MV-4-11 (cell line): Measurements from ENCODE around the gene MED23.
A peak's percentile ranks its signal among the peaks of the same experiment; 100 is the strongest.

Source experiments
- DNase-seq: peaks from one replicate; lab custom pipeline; 2025; lab: John Stamatoyannopoulos, UW

MED23 gene

GRCh38 chr6:131627724-131628682 is at the start of gene MED23:
Gene MED23 (minus strand): TSS chr6:131628242. CDS start chr6:131628049, 193 bp downstream.
- peak; percentile 91 for DNase-seq

- DNase-seq = no peak
Observed at GRCh38 chr6:131673184-131673583, 45.1 kb upstream of the MED23 start.

GRCh38 chr6:131669891-131670290 is 41.8 kb upstream of the MED23 start:
- no peak for DNase-seq

DNA sequence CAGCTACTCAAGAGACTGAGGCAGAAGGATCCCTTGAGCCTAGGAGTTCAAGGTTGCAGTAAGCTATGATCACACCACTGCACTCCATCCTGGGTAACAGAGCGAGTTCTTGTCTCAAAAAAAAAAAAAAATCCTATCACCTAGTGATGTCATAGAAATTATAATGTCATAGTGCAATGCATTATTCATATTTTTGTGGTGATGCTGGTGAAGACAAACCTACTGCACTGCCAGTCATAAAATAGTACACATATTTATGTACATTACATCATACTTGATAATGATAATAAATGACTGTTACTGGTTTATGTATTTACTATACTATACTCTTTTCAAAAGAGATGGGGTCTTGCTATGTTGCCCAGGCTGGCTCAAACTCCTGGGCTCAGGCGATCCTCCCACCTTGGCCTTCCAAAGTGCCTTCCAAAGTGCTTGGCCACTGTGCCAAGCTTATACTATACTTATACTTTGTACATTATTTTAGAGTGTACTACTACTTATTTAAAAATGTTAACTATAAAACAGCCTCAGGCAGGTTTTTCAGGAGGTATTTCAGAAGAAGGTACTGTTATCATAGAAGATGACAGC is 35.6 kb upstream of the MED23 start:
- DNase-seq = no peak

- DNase-seq = peak; percentile 81
Observed at GRCh38 chr6:131660195-131660594, 32.2 kb upstream of the MED23 start.

GRCh38 chr6:131658287-131658686 is 30.2 kb upstream of the MED23 start:
- no peak for DNase-seq

GRCh38 chr6:131657630-131658111 is 29.6 kb upstream of the MED23 start:
- DNase-seq = peak; percentile 59

DNA sequence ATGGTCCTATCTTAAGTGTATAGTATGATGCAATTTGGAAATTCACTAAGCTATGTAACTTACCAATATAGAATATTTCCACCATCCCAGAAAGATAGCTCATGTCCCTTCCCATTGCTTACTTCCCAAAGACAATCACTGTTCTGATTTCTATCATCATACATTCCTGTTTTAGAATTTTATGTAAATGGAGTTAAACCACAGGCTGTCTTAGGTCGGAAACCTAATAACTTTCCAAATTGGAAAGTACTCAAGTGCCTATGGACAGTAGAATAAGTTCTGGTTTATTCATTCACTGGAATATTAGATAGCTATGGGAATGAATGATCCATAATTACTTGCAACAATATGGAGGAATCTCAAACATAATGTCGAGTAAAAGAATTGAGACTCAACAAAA is 29.2 kb upstream of the MED23 start:
- DNase-seq = no peak

DNA sequence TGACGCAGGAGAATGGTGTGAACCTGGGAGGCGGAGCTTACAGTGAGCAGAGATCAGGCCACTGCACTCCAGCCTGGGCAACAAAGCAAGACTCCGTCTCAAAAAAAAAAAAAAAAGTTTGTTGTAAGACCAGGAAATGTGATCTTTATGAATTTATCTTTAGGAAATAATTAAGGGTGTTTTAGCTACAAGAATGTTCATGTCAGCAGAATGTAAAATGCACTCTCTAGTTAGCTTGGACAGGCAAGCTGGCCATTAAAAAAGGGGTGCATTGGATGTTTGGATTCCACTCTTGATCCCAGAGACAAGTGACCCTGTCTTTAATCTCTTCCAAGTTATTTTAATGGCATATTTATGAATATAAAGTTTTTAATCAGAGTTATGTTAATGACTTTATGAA is 28.6 kb upstream of the MED23 start:
- DNase-seq = no peak

DNA sequence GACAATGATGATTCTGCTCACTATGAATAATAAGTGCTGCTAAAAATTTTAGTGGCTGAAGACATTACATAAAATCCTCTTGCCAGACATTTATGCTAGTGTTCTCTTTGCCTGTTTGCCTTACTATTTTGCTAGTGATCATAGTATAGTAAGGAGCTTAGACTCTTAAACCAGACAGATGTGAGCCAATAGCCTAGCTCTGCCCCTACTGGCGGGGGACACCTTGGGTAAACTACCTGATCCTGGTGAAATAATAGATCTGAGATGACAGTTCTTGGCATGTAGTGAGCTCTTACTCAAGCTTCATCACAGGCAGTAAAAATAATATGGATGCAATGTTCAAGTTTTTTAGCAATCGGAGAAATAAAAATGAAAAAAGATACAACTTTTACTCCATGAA is 27.9 kb upstream of the MED23 start:
- DNase-seq = no peak

- no peak for DNase-seq
Observed at GRCh38 chr6:131655387-131655786, 27.3 kb upstream of the MED23 start.

DNA sequence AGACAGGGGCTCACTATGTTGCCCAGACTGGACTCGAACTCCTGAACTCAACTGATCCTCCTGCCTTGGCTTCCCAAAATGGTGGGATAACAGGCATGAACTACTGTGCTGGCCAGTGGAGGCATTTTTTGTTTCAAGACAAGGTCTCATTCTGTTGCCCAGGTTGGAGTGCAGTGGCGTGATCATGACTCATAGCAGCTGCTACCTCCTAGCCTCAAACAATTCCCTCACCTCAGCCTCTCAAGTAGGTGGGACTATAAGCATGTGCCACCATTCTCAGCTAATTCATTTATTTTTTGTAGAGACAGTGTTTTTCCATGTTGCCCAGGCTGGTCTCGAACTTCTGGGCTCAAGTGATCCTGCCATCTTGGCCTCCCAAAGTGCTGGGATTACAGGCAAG is 26.3 kb upstream of the MED23 start:
- DNase-seq = no peak

- no peak for DNase-seq
Observed at GRCh38 chr6:131652472-131652871, 24.4 kb upstream of the MED23 start.

DNA sequence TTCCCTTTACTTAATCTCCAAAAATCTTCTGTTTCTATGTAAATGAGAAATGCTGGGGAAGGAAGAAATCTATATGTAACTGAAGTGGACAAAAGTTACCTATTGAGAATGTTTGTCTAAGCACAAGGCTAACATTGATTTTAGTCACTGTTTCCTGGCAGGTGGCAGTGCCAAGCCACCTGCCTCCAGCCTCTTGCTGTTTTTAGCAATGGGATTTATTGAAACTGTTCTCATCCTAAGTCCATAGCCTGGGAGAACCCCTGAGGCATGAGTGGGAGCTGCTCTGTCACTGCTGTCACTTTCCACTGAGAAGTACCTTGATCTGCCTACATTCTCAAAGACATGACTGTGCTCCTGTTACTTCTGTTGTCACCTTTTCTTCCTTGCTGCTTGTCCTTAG is 23.7 kb upstream of the MED23 start:
- no peak for DNase-seq

DNA sequence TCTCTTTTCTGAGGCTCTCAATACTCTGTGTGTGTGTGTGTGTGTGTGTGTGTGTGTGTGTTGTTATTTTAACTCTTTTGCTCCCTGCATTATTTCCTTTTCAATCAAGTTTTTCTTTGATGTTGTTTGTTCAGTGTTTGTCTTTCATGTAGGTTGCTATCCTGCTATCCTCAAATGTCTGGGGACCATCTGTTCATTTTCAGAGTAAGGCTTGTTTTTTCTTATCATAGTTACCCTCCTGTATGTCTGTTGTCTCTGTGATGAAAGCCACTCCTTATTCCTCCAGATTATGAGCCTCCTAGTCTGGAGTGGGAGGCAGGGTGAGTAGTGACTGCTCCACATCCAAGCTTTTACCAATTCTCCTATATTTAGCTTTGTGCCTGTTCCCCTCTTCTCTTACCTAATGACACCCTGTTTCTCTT is 18.2 kb upstream of the MED23 start:
- no peak for DNase-seq

GRCh38 chr6:131645846-131646245 is 17.8 kb upstream of the MED23 start:
- no peak for DNase-seq

GRCh38 chr6:131644921-131645320 is 16.9 kb upstream of the MED23 start:
- no peak for DNase-seq

DNA sequence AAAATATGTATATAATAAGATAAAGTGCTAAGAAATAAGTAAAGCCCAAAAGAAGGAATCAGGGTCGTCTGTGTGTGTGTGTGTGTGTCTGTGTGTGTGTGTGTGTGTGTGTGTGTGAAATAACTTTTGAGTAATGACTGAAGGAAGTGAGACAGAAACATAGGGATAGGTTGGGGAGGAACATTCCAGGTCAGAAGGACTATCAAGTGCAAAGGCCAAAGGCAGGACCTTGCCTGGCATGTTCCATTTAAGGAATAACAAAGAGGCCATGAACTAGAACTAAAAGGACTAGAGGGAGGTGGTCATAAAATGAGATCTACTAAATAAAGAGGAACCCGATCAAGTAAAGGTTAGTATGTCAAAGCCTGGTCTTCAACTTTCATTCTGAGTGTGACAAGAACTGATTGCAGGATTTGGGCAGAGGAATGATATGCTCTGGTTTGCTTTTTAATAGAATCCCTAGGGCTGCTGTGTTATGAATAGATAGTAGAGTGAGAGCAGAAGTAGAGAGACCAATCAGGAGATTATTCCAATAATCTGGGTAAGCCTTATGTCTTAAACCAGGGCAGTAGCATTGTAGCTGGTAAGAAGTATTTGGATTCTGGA is 15.9 kb upstream of the MED23 start:
- DNase-seq = no peak

GRCh38 chr6:131642987-131643611 is 15.1 kb upstream of the MED23 start:
- DNase-seq = no peak

- DNase-seq = no peak
Observed at GRCh38 chr6:131642565-131642964, 14.5 kb upstream of the MED23 start.

- DNase-seq = no peak
Observed at GRCh38 chr6:131641554-131641953, 13.5 kb upstream of the MED23 start.

DNA sequence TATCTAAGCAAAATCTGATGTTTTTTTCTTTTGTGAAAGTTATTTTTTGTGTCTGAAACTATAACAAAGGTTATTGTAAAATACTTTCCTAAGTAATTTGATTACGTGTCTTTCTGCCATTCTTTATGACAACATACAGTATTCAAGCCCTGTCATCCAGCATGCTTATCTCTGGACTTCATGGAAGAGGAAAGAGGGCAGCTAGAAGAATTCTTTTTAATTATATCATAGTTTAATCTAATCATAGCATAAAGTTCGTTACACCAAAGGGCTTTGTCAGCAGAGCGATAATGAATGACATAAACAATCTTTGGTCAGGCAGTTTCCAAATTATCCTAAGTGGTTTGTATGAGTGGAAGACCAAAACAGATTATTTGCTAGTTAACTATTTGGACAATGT is 12.5 kb upstream of the MED23 start:
- no peak for DNase-seq
